Effector CD8-positive, alpha-beta T cell (primary cell): Measurements from ENCODE around the gene LAMA1.

Experiments used
- DNase-seq: peaks from one replicate; lab custom pipeline; 2025; lab: John Stamatoyannopoulos, UW

Gene LAMA1

DNA sequence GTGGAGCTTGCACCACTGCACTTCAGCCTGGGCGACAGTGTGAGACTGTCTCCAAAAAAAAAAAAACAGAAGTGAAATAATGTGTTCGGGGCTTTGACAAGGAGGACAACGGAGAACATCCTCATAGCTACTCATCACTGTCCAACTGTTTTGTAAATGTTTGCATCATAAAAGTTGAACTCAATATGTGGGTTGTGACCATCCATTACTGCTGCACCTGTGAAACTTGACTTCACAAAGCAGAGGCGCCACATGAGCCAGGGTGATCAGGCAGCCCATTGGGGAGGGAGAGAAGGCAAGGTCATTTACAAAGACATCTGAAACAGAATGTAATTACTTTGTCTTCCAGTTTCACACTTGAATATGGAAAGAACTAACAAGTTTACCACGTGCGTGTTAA is 61.6 kb downstream of the LAMA1 start:
- DNase-seq: no peak

DNA sequence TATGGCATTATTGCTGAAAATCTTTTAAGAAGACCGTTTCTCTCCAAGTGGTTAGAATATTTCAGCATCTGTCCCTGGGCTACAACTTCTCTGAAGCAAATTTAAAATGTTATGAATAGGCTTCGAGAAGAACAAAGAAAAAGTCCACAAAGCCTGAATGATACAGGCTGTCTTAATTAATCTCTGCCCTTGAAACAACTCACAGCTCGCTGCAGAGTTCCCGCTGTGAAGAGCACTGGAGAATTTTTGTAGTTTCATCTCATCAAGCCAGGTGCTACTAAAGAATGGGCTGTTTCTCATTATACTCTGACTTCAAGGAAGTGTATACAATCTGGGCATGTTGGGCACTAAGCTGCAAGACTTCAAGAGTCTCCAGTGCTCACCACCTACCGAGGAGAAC is 67.6 kb downstream of the LAMA1 start:
- DNase-seq: no peak

DNA sequence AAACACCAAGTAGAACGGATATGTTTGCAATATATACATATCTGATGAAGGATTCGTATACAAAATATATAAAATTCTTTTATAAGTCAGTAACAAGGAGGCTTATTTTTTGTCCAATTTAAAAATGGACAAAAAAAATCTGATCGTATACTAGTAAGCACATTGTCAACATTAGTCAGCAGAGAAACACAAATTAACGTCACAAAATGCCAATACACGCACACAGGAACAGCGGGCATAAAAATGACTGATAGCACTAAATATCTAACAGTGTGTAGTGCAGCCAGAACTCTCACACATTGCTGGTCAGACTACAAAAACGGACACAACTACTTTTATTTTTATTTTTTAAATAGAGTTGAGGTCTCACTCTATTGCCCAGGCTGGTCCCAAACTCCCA is 69.5 kb downstream of the LAMA1 start:
- DNase-seq: no peak

GRCh38 chr18:7047336-7047735 is 70.3 kb downstream of the LAMA1 start:
- no peak for DNase-seq

DNA sequence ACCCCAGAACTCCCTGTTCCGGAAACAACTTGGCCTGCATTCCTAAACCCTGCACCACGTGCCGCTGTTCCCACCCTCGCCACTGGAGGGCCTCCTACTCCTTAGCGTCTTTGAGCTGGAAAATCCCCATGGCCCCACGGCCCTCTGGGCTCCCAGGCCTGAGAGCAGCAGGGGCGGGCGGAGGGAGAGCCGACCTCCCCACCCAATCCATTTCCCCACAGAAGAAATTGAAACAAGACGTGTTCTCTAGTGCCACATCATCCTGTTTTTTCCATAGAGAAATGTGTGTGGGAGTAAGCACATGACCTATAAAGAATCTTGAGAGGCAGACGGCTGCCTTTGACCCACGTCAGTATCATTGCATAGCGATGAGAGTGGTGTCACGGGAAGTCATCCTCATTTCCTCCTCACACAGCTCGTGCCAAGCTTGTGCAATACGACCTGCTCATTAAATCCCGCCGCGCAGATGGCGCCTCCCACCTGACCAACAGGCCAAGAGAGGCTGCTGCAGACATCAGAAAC is 79.2 kb downstream of the LAMA1 start:
- no peak for DNase-seq

DNA sequence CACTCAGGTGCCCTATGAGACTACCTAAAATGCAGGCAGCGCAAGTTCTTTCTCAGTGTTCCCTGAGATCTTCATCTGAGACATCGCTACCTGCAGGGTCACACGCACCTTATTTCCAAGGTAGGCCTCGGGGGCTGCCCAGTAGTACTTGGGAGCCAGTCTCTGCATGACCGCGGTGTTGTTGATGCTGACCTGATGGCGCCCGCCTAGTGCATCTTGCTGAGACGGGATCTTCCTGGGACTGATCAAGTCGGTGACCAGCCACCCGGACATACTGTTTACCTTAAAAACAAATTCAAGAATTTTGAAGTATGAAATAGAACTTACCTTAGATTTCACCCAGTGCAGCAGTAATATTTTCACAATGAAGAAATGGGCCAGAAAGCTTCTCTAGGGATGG is 80.1 kb downstream of the LAMA1 start:
- DNase-seq: no peak

- DNase-seq: no peak
Observed at GRCh38 chr18:7035807-7036206, 81.8 kb downstream of the LAMA1 start.

DNA sequence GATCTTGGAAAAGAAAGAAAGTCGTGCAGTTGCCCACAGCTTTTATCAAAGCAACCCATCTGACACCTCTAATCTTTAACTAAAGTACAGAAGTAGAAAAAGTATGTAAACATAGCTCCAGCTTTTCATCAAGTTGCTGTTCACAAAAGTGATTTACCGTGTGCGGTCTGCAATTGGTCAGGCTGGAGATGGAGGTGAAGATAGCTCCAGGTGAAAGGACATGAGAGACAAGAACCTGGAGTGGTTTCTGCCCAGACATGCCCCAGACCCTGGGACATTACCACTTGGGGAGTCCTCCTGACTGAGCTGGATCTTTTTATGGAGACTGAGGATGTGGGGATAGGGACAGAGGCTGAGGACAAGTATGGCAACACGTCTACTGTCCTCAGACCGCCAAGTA is 82.7 kb downstream of the LAMA1 start:
- DNase-seq: no peak

DNA sequence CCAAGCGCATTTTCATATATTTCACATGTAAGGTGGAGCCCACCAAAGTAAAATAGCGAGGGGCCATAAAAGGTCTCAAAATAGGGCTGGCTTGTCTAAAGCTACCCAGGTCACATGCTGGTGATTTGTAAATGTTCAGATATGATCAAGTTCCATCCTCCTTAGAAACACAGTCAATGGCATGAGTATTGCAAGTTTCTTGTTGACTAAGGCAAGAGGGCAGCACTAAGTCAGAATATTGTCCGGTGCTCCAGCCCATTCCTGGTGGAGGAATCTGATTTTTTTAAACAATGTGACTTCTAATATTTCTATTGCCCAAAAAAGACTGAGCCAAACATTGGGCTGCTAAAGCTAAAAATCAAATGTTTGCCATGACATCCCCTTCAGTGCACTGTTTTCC is 85.1 kb downstream of the LAMA1 start:
- DNase-seq: no peak

DNA sequence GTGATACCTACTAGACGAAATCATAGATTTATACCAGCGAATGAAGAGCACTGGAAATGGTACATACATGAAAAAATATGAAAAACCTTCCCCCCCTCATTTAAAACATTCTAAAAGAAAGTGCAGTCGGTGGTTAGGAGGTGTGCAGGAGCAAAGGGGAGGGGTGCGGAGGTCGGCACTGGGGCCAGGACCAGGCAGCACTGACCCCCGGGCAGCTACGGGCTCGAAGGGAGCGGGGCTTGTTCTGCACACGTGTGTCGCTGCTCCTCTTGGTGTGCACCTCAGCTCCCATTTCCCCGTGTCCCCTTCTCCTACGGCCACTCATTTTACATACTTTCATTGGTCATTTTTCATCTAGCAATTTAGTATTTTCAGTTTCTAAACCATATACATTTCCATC is 89.0 kb downstream of the LAMA1 start:
- DNase-seq: no peak

GRCh38 chr18:7025194-7025593 is 92.4 kb downstream of the LAMA1 start:
- no peak for DNase-seq

- no peak for DNase-seq
Observed at GRCh38 chr18:7023581-7023980, 94.0 kb downstream of the LAMA1 start.

- DNase-seq: no peak
Observed at GRCh38 chr18:7023063-7023580, 94.5 kb downstream of the LAMA1 start.

GRCh38 chr18:7021994-7022840 is 95.4 kb downstream of the LAMA1 start:
- DNase-seq: no peak

DNA sequence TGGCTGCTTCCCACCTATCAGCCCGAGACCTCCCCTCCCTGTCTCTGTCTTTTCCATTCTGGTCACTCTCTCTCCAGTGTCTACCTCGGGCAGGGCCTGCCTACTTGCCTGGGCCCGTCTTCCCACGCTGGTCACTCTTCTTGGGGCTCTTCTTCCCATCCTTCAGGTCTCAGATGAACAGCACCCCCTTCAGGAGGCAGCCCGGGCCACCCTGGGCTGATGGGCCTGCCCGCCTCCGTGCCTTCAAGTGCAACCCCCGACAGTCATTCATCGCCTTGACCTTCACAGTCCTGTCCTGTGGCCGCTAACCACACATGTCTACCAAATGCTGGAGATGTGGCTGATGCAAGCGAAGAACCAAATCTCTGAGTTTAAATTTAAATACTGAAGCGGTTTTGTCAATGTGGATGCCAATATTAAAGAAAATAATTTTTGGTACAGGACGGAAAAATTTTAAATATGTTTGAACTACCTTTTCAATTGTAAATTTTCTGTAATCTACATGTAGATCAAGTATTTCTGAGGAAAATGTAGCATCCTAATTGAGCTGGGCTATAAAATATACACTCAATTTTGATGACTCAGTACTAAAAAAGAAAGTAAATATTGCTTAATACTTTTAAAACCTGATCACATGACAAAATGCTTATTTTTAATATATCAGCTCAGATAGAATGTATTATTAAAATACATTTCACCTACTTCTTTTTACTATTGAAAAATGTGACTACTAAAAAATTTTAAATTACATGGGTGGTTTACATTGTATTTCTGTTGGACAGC is 96.4 kb downstream of the LAMA1 start:
- no peak for DNase-seq

DNA sequence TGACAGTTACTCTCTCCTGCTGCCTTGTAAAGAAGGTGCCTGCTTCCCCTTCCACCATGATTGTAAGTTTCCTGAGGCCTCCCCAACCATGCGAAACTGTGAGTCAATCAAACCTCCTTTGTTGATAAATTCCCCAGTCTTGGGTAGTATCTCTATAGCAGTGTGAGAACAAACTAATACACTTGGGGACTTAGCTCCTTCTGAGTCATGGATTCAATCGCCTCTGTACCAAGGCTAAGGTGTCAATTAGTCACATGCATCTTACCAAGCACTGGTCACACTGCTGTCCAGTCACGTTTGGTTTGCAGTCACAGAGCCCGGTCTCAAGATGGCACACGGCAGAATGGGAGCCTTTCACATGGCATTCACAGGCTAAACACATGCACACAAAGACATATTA is 100.6 kb downstream of the LAMA1 start:
- DNase-seq: no peak

- DNase-seq: no peak
Observed at GRCh38 chr18:7011142-7011541, 106.5 kb downstream of the LAMA1 start.

GRCh38 chr18:7004009-7004408 is 113.6 kb downstream of the LAMA1 start:
- DNase-seq: no peak

DNA sequence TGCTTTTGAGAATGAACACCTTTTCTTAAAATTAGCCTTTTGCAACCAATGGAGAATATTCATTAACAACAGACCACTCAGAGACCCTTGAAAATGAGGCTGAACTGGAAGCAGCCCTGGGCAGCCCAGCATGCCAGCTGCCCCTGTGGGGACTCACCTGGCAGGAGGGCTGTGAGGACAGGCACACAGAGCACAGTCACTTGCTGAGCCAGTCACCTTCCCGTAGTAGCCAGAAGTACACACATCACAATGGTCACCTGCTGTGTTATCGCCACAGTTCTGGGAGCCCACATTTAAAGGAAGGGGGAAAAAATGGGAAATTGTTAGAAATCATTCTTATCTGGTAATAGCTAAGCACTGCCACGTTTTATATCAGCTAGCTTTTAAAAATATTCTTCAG is 115.5 kb downstream of the LAMA1 start:
- no peak for DNase-seq

DNA sequence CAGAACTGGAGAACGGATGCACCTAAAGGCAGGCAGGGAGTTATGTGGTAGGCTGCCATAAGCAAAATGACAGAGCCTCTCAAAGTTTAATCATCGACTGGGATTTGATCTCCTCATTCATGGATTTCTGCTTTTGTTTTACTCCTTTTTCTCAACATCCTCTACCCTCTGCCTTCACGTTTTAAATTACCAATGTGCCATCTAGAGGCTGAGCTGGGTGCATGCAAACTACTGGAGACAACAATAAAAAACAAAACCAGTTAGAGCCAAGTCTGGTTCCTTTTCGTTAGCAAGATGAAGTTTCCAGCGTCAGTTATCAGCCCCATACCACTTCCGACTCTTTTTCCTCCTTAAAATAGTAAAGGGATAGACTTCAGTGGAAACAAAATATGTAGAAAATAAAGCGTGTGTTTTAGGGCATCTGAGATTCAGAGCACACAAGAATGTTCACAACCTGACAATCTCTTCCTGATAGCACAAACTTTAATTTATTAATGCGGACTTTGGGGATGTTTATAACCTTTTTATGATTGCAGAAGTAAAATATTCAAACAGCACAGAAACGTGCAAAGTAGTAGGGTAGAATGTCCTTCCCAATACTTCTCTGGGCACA is 117.0 kb downstream of the LAMA1 start:
- no peak for DNase-seq

- no peak for DNase-seq
Observed at GRCh38 chr18:6997808-6998207, 119.8 kb downstream of the LAMA1 start.

- no peak for DNase-seq
Observed at GRCh38 chr18:6994771-6995430, 122.7 kb downstream of the LAMA1 start.
